ENCODE measurements around the gene C13orf46.
"Not testable (repeated sequence)": the region's sequence is repeated elsewhere in the genome, so short reads cannot be mapped to it uniquely, and the experiment has no call there.

C13orf46 gene

GRCh38 chr13:113991191-113991669 lies 17.4 kb upstream of the C13orf46 start:
- H3K4me3 Mint-ChIP-seq = no peak overlapping the region
- peaks cover 31% of the 10 kb centered on the region for H3K36me3 Mint-ChIP-seq (ENCODE audit: low read depth)
- H3K9me3 Mint-ChIP-seq = no peaks in the 10 kb centered on the region
- peak overlapping the region in 2 of 3 experiments; percentile 45 to 55 for H3K27ac Mint-ChIP-seq
- H3K27me3 Mint-ChIP-seq (ENCODE audit: low read depth) = no peaks in the 10 kb centered on the region
- H3K4me1 Mint-ChIP-seq = peaks cover 22% of the 10 kb centered on the region
- no peak for TF ChIP-seq CTCF (IDR thresholded peaks at IDR 0.05; ENCODE audit: unreplicated experiment in 3 of 3)

- Mint-ChIP-seq H3K36me3 (ENCODE audit: low read depth) (peaks cover 31% of the 10 kb centered on the region), H3K27ac (no peak overlapping the region), H3K4me3 (no peak overlapping the region), H3K4me1 (peaks cover 22% of the 10 kb centered on the region), H3K9me3 (no peaks in the 10 kb centered on the region), H3K27me3 (ENCODE audit: low read depth) (no peaks in the 10 kb centered on the region)
- TF ChIP-seq CTCF (IDR thresholded peaks at IDR 0.05; ENCODE audit: unreplicated experiment in 3 of 3) = no peak
Observed at GRCh38 chr13:113990321-113990837, 16.5 kb upstream of the C13orf46 start.

GRCh38 chr13:113989585-113990300 lies 15.9 kb upstream of the C13orf46 start:
- no peaks in the 10 kb centered on the region for H3K27me3 Mint-ChIP-seq (ENCODE audit: low read depth)
- no peaks in the 10 kb centered on the region for H3K9me3 Mint-ChIP-seq
- no peak overlapping the region for H3K27ac Mint-ChIP-seq
- no peak overlapping the region for H3K4me3 Mint-ChIP-seq
- no peak for TF ChIP-seq CTCF (IDR thresholded peaks at IDR 0.05; ENCODE audit: unreplicated experiment in 3 of 3)
- peaks cover 22% of the 10 kb centered on the region for H3K4me1 Mint-ChIP-seq
- peaks cover 31% of the 10 kb centered on the region for H3K36me3 Mint-ChIP-seq (ENCODE audit: low read depth)

GRCh38 chr13:113988859-113989258 lies 15.0 kb upstream of the C13orf46 start:
- peaks cover 17% of the 10 kb centered on the region for H3K4me1 Mint-ChIP-seq

GRCh38 chr13:113982296-113982661 lies 8.4 kb upstream of the C13orf46 start:
- Mint-ChIP-seq H3K4me1 (peaks cover 5% of the 10 kb centered on the region), H3K9me3 (no peaks in the 10 kb centered on the region), H3K4me3 (no peak overlapping the region), H3K36me3 (ENCODE audit: low read depth) (peaks cover 33% of the 10 kb centered on the region), H3K27me3 (ENCODE audit: low read depth) (peaks cover 3% of the 10 kb centered on the region), H3K27ac (no peak overlapping the region)
- no peak for TF ChIP-seq CTCF (IDR thresholded peaks at IDR 0.05; ENCODE audit: unreplicated experiment in 3 of 3)

More at GRCh38 chr13:113988859-113989258, 15.0 kb upstream of the C13orf46 start:
- not testable (repeated sequence) for H3K4me3 Mint-ChIP-seq; H3K9me3 Mint-ChIP-seq; H3K27me3 Mint-ChIP-seq (ENCODE audit: low read depth); H3K27ac Mint-ChIP-seq
- peaks cover 26% of the 10 kb centered on the region for H3K36me3 Mint-ChIP-seq (ENCODE audit: low read depth)

GRCh38 chr13:113981611-113982295 lies 7.9 kb upstream of the C13orf46 start:
- Mint-ChIP-seq H3K36me3 (ENCODE audit: low read depth) (peaks cover 33% of the 10 kb centered on the region), H3K4me1 (peaks cover 5% of the 10 kb centered on the region), H3K27ac (no peak overlapping the region), H3K27me3 (ENCODE audit: low read depth) (peaks cover 3% of the 10 kb centered on the region), H3K9me3 (no peaks in the 10 kb centered on the region), H3K4me3 (no peak overlapping the region)
- TF ChIP-seq CTCF (IDR thresholded peaks at IDR 0.05; ENCODE audit: unreplicated experiment in 3 of 3) = no peak
